A204.1 (cell line): ENCODE data around the gene HS3ST6.
"Not testable (repeated sequence)": the region's sequence is repeated elsewhere in the genome, so short reads cannot be mapped to it uniquely, and the experiment has no call there.

Experiments used
- FAIRE-seq: peaks from 2 replicates; lab custom pipeline; 2012; peaks lifted over from hg19 to GRCh38; lab: Jason Lieb, UNC

Gene HS3ST6

DNA sequence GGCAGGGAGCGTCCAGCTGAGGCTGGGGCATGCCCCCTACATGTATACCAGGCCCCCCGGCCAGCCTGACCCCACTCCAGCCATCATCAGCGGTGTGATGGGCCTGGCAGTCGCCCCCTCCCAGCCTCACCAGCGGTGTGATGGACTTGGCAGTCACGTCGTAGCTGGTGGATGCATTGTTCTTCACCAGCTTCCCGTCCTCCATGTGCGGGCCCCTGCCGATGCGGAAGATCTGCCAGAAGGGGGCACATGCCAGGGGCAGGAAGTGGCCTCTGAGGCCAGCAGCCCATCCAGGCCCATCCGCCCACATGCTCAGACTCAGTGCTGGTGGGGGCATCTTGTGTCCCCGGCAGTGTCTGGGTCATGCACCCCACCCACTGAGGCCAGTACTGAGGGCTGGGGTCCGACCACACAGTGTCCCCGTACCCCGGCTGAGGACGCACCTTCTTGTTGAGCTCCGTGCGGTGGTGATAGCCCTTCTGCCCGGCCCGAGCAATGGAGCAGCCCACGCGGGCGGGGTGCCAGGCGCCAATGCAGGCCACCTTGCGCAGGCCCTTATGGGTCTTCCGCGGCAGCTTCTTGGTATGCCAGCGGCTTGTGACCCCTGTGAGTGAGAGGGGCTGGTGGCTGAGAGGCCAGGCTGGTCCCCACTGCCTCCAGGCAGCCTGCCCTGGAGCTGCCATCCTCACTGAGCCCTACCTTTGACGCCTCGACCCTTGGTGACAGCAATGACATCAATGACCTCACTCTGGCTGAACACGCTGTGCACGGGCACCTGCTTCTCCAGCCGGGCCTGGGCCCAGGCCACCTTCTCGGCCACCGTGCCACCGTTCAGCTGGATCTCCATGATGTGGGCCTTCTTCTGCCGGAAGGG lies 28.5 kb upstream of the HS3ST6 start:
- no peak for FAIRE-seq

DNA sequence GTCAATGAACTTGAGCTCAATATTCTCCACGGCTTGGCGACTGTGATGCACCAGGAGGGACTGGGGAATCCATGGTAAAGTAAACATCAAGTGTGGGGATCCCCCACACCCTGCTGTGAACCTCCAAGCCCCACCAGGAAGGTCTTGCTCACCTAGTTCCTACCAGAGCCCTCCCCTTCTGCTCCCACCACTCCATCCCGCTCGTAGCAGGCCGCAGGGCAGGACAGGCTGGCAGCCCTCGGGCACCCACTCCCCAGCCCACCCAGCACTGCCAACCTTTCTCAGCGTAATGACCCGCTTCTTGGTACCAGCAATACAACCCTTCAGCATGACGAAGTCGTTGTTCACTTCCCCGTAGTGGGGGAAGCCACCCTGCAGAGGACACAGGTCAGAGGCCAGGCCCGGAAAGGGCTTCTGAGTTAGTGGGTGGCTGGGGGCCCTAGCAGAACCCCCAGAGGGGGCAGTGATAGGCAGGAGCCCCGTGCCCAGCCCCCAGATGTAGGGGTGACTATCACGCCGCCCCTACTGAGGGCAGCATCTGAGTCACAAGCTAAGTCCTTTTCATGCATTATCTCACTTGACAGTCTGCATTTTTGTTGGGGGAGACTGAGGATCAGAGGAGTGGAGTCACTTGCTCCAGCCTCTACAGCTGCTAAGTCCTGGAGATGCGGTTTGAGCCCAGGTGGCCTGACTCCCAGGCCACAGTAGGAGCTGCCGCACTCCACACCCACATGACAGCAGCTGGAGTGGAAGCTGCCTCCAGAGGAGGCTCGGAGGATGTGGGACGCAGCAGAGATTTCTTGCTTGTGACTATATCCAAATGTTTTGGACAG lies 27.6 kb upstream of the HS3ST6 start:
- no peak for FAIRE-seq

DNA sequence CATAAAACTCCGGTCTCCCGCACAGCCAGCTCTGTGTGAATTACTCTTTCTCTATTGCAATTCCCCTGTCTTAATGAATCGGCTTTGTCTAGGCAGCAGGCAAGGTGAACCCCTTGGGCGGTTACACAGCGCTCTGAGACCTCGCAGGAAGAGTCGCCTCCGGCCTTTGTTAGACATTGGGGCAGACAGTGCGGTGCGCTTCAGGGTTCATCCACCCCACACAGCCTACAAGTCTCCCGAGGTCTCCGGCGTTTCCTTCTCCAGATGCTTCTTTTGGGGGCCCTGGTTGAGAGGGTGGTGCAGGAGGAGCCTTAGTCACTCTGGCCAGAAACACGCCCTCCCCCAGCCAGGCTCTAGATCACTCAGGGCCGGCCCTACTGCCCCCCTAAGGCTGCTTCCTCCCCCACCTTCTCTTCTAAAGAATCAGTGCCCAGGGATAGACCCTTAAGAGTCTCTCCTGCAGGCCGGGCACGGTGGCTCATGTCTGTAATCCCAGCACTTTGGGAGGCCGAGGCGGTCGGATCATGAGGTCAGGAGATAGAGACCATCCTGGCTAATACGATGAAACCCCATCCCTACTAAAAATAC lies 26.5 kb upstream of the HS3ST6 start:
- FAIRE-seq, result no peak

DNA sequence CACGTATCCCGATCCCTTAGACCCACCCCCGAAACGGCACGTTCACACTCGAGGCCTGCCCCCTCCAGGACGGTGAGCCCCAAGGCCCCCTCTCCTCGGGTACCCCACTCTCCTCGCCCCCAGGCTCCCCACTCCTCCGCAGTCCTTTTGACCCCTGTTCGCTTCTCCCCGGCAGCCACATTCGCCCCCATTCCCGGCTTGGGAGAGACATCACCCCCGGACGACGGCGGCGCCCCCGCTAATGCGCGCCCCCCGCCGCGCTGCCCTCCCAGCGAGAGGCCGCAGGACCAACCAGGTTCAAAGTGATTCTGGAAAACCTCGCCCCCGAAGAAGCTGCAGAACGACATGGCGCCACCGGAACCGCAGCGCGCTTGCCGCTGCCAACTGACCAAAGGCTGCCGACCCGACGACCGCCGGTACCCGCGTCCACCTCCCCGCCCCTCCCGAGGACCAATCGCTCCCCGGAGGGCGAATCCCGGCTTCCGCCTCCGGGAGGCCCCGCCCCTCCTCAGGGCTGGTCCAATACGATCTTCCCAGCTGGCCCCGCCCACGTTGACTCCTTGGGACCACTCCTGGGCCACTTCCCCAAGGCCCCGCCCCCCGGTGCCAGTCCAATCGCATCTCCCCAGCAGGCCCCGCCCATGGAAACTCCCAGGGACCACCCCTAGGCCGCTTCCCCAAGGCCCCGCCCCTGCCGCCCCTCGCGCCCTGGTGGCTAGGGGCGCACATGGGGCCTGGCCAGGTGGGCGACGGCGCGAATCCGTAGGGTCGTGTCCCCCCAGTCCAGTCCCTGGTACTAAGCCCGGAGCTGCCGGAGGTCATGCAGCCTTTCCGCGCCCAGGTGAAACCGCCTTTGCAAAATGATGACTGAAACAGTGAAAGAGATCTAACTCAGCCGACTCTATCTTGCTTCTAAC lies 24.9 kb upstream of the HS3ST6 start, which contains the start of gene MSRB1:
Gene MSRB1, minus strand, starts transcription at position 390 of the 917 bp plus-strand sequence. Its CDS starts 43 bp downstream, at position 347.
- peak; percentile 96 for FAIRE-seq

DNA sequence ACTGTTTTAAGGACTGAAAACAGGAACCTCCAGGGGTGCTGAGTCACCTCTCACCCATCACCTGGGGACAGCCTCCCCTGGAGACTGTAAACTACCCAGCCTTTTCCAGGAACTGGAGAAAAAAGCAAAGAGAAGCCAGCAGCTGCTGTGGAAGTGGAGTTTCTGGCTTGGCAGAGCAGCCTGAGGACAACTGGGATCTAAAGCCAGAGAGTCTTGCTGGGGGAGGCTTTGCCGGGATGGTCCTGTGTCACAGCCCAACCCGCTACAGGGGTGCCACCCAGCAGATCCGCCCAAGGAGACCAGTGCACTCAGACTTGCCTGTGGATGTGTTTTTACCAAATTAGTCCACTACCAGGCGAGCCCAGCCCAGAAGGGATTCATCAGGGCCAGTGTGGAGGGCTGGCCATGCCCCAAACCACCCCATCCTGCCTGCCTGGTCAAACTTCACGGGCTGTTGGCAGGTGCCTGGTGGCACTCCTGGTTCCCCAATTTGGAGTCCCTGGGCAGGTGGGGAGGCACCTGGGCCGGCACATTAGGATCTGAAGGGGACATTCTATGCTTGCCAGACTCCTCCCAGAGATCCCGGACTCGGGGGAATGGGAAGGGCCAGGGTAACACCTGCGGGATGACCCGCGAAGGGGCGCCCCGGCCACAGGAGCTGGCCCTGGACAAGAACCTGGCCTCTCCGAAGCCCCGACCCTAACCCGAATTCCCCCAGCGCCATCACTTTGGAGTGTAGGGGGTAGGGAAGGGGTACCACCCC lies 24.0 kb upstream of the HS3ST6 start:
- no peak for FAIRE-seq

DNA sequence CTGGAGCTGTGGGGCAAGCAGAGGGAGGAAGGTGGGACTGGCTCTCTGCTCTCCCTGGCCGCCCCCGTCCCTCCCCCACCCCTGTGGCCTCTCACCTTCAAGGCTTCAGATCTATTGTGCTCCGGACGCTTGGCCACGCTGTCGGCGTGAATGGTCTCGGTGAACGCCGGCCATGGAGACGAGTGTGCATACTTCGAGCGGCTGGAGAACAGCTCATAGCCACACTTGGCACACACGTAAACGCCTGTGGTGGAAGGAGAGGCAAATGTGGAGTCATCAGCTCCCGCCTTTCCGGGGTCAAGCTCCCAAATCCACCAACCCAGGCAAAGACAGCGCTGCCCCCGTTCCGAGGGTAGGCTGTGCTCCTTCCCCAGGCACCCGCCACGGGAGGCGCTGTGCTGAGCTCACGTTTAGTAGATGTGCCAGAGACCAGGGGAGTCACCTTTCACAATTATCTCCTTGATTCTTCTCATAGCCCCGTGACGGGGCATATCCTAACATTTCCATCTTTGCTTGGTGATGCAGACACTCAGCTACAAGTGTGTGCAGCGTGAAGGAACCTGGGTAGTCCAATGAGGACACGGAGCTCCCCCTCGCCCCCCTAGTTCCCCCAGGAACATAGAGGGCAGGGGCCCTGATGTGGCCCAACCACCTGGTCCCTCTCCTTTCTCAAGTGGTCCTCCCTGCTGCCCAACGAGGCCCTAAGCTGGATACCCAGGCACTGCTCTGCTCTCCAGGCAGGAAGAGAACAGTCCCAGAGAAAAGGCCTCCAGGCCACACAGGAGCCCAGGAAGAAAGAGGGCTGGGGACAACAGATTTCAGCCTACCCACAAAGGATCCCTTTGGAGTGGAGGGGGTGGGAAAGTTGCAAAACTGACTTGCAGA lies 23.2 kb upstream of the HS3ST6 start:
- FAIRE-seq, result no peak

DNA sequence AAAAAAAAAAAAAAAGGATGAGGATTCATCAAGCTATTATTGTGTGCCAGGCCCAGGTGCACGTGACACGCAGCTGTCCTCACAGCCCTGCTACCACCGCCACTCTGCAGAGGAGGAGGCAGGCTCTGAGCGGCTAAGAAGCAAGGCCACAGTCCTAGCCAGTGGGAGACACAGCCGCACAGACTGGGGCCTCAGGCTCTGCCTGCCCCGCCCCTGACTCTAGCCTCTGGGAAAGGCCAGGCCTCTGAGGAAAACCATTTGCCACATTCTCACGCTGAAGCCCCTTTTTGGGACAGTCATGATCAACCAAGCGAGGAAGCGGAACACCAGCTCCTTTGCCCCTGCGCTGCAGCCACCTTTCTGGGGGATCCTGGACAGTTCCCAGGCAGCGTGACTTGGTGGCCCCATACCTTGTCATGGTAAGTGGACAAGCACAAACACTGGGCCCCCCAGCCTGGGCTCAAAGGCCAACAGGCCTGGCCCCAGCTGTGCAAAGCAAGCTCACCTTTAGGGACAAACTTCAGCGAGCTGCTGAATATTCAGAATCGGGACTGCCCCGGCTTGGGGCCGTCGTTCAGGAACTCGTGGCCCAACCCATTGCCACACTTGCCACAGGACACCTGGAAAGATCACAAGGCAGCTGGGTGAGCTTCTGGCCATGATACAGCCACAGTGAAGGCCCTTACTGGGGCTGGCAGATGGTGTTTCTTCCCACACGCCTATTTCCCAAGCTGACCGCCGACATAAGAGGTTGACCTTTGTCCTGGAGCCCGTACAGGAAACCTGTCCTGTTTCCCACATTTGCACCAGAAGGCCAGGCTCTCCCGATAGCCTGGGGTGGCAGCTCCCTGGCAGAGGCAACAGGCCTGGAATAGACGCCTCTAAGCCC lies 22.3 kb upstream of the HS3ST6 start:
- no peak for FAIRE-seq

DNA sequence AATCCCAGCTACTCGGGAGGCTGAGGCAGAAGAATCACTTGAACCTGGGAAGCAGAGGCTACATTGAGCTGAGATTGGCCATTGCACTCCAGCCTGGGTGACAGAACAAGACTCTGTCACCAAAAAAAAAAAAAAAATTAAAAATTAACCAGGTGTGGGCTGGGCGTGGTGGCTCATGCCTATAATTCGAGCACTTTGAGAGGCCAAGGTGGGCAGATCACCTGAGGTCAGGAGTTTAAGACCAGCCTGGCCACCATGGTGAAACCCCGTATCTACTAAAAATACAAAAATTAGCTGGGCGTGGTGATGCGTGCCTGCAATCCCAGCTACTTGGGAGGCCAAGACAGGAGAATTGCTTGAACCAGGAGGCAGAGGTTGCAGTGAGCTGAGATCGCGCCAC lies 21.6 kb upstream of the HS3ST6 start:
- not testable (repeated sequence) for FAIRE-seq

DNA sequence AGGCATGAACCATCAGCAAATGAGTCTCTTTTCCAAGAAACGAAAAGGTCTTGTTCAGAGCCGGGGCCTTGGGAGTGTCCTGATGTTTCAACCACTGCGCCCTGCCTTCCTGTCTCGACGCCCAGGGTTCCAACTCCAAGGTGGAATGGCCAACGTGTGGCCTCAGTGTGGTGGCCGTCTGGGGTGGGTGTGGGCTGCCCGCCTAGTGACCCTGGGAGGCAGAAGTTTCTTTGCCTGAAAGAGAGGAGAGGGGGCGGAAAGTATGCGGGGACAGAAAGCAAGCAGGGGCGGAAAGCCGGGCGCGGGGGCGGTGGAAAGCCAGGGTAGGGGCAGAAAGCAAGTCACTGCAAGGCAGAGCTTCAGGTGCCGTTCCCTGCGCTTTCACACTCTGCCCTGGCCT lies 20.7 kb upstream of the HS3ST6 start:
- FAIRE-seq, result no peak

DNA sequence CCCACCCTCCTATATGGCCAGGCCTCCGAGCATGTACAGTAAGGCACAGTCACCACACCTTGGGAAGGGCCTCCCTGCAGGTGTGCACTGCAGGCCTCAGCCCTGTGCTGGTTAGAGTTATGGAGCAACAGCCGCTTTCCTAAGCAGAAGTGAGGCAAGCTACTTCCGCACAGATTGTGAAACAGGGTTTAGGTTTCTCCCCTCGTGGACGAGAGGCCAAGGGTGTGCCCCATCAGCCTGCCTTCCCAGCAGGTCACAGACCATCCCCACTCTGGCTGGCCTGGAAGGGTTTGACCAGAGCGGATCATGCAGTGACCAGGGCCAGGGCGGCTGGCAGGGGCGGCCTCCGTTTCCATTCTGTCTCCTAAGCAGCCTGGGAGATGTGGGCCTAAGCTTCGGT lies 20.1 kb upstream of the HS3ST6 start:
- FAIRE-seq, result no peak

DNA sequence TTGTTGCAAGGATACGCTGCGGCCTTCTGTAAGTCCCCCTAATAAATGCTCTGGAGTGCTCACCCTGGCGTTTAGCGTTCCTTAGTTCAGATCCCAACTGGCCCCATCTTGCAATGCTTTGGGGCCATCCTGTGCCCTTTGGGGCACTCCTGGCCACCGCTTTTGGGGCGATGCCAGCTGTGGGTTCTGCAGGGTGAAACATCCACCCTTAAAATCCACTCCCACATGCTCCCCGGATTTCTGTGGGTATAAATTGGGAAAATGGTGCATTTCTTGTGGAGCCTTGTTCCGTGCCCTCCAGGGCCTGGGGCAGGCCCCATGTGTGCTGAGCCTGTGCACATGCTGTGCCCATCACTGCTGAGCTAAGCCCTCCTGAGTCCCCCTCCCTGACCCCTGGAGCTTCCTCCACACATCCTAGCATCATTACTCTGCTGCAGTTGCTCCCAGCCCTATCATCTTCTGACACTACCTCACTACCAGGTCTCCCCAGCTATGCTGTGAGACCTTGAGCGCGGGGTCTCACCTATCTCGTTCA lies 18.8 kb upstream of the HS3ST6 start:
- no peak for FAIRE-seq

DNA sequence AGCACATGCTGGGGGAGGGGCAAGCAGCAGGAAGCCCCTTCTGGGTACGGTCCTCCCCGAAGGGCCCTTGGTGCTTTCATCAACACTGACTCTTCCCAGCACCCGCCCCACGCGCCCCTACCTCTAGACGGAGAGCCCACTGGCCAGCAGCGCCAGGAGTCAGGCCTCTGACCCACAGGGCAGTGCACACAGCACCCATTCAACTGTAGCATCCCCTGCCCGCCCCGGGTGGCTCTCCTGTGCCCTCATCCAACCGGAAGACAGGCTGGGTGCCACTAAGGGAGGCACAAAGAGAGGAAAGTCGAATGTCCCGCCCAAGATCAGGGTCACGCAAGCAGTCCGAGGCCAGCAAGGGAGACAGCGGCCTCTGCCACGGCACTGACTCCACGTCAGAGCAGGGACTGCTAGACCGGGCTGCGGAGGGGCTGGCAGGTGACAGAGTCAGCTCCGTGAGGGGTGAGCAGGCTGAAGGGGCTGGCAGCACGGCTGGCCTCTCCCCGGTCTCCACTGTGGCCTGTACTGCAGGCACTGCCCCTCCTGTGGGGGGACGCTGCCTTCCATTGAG lies 15.0 kb upstream of the HS3ST6 start:
- no peak for FAIRE-seq

DNA sequence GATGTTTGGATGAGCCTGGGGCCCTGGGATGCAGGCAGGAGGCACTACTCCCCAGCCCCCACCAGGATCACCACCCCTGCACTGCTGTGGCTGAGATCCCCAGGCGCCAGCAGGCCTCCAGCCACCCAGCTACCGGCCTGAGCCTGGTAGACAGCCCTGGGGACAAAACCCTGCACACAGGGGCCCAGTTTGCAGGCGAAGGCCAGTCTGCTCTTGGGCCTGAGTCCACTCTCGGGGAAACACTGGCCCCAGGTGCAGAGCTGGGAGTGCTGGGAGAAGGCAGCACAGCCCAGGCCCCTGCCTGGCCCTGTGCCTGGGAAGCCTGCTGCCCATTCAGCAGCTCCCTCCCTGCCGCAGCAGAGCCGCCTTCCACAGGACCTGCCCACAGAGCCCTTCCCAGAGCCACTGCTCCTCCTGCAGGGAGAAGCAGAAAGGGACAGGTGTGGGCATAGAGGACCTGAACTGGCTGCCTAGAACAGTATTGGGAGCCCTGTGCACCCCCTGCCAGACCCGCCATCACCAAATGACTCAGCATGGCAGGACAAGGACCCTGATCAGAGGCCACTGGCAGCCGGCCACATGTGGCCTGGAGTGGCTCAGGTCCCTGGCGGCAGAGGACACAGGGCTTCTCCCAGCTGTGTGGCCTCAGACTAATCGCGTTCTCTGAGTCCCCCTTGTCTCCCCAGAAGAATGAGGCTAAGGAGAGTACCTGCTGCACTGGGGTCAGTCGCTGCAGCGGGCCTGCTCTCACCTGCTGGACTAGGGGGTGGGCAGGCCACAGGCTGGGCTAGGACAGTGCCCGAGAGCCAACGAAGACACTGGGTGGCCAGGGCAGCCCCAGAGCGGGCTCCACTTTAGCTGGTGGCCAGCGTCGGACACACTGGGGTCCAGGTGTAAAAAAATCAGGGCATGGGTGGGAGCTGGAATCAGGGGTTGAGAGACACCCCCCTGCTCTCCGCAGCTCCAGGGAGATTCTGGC lies 14.1 kb upstream of the HS3ST6 start:
- FAIRE-seq, result no peak

DNA sequence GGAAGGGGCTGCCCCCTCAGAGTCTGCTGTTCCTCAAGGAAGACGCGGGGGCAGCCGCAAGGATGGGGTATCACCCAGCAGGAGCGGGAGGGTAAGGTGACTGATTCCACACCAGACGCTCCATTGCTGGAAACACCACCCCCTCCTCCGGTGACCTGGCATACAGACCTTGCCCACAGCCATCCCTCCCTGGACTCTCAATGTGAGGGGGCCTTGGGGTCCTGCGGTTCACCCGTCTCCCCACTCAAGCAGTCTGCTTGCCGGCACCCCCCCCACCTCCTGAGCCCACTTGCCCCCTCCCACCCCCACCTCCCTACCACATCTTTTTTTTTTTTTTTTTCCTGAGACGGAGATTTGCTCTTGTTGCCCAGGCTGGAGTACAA lies 12.1 kb upstream of the HS3ST6 start:
- FAIRE-seq, result no peak

DNA sequence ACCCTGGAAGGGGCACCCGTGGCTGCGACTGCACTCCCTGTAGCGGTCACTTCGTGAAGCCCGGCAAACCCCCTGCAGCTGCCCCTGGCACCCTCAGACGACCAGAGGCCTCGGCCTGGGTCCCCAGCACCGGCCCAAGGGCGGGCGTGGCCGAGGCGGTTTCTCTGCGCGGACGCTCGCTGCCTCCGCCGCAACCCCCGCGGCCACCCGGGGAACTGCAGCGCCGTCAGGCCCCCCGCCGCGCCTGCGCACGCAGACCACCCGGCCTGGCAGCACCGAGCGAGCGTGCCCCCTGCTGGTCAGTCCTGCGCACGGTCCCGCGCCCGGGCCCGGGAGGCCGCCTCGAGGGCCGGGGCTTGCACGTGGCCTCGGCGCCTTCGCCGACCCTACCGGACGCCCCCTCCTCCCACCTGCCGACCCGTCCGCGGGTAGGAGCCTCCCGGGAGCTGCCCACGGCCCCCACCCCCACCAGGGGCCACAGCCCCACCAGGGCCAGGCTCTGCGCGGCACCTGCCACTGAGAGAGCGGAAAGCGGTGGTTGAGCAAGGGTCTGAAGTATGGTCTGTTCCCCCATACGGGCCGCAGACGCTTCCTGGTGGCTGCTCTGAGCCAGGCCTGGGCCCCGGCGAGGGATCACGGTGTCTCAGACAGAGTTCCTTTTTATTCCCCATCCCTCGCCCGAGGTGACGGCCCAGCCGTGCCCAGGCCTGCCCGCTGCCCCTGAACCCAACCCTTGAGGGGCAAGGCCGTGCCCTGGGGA lies 11.5 kb upstream of the HS3ST6 start:
- no peak for FAIRE-seq

DNA sequence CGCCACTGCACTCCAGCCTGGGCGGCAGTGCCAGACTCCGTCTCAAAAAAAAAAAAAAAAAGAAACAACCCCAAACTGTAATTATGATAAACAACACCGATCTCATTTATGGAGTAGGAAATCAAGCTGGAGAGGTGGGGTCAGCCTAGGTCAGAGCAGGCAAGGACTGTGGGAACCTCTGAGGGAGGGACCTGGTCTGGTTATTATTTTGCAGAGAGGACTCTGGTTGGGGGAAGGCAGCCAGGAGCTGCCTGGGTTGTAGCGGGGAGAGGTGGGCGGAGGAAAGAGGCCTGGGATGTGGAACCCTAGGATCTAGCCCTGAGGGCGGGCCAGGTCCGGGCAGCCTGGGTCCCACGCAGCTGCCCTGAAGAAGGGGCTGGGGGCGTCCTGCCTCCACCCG lies 10.9 kb upstream of the HS3ST6 start:
- no peak for FAIRE-seq
